PFSK-1 (cell line): ENCODE results near the gene SLC10A7.

Source experiments
- POLR2AphosphoS5 ChIP-seq: IDR thresholded peaks from 2 replicates; pipeline ENCODE4 v1.6.1; 2012; ENCODE audit warnings: low read depth, mild to moderate bottlenecking, control low read depth, low read length, moderate library complexity
- REST ChIP-seq, 2 experiments: IDR thresholded peaks; 2 replicates each; pipeline versions ENCODE4 v1.6.1 to v1.8.0; 2011 to 2012; ENCODE audit warnings: low read depth in 2 of 2, low read length in 2 of 2, control low read depth in 1 of 2, inconsistent platforms in 1 of 2, mild to moderate bottlenecking in 1 of 2, moderate library complexity in 1 of 2; ENCODE audit not compliant: insufficient read depth in 1 of 2
- SIN3A ChIP-seq: IDR thresholded peaks from 2 replicates; pipeline ENCODE4 v1.6.1; 2012; ENCODE audit warnings: mild to moderate bottlenecking, low read length, moderate library complexity, borderline replicate concordance; ENCODE audit not compliant: insufficient read depth
- TAF1 ChIP-seq: IDR thresholded peaks from 2 replicates; pipeline ENCODE4 v1.6.1; 2012; ENCODE audit warnings: low read length, control low read depth, borderline replicate concordance; ENCODE audit not compliant: insufficient read depth

- TF ChIP-seq SIN3A (no peak), POLR2AphosphoS5 (no peak), REST (IDR thresholded peaks at IDR 0.05; ENCODE audit: insufficient read depth in 1 of 2, low read depth in 2 of 2, low read length in 2 of 2) (no peak), TAF1 (no peak)
Measured at GRCh38 chr4:146548443-146548842, 26.7 kb upstream of the SLC10A7 start.
